GM19240 (cell line): ENCODE data around the gene NSG1.

ENCODE experiments used
- DNase-seq: peaks from one replicate; pipeline ENCODE4 v3.0.0; 2011; ENCODE audit warnings: low spot score; ENCODE audit not compliant: insufficient read length

NSG1 gene

GRCh38 chr4:4368809-4369580, 17.9 kb upstream of the NSG1 start:
- DNase-seq = no peak

- no peak for DNase-seq
Observed at GRCh38 chr4:4374388-4375098, 12.4 kb upstream of the NSG1 start.

DNA sequence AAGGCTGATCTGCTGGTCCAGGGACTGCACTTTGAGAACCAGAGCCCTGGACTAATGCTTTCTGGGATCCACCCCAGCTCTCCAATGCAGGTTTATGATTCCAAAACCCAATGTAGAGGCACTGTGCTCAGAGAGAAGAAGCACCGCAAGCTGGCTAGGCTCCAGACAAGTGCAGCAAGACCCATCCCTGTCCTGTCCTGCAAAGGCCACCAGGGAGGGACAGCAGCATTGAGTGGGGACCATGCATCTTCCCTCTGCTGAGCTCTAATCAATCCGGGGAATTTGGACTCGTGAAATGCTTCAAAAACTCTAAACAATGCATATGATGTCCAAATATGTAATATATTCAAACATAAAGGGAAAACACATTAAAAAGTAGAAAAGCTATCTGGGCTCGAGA, 10.8 kb upstream of the NSG1 start:
- no peak for DNase-seq

DNA sequence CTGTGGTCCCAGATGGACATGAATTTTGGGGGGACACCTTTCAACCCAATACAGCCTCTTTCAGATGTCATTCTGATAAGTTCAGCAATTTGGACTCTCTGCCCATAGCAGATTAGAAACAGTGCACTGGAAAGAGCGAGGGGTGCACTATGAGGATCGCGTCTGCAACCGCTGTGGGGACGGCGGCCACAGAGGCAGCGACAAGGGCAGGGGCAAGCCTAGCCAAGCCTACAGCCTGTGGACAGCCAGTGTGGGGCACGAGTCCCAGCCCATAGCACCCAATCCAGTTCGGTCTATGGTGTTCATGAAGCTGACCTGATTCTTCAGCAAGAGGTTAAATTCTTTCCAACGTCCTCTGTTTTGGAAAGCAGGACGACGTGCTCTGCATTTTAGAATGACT, 9.7 kb upstream of the NSG1 start:
- DNase-seq = no peak

DNA sequence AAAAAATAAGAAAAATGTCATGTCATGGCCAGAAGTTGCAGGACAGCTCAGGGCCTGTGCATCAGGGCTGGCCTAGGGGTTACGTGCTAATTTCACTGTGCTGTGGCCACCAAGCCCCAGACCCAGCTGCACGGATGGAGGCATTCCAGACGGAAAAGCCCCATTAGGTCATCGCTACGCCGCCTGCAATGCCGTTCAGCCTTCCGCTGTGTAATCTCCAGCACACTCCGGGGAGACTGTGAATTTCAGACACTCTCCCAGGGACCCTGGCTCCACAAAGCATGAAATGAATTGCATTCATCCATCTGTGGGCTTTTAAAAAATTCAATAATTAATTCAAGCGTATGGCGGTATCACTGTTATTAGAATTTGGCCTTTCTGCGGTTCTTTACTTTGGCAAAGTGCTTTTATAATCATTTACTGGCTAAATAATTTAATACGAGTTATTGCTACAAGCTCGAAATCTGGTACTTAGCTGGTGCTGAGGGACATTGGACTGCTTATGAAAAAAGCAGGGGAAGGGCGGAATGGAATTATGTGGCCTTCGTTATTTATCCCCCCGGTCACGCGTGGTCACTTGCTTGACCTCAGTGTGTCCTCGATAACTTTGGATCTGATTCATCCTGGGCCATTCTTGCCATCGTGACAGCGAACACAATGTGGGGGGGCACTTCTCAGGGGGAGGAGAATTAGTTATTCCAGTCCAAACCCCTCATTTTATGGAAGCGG, 9.0 kb upstream of the NSG1 start:
- no peak for DNase-seq

DNA sequence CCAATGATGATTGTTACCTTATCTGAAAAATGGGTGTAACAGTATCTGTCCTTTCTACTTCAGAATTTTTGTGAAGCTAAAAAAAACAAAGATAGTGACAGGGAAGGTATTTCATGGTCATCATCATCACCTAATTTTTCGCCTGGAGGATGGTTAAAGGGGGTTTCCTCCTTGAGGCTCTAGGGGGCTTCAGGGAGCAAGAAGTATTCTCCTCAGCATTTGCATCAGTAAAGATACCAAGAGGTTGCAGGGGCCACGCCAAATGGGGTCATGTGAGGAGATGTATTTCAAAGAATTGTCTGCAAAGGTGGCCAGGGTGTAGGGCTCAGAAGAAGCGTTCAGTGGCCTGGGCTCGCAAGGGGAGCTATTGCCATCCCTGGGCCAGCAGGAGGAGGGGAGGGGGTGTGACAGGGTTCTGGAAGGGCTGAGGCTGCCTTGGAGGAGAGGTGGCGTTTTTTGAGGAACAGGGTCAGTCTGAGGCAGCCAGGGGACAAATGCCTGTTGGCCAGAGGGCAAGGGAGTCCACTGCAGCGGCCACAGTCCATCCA, 7.3 kb upstream of the NSG1 start:
- no peak for DNase-seq

- no peak for DNase-seq
Observed at GRCh38 chr4:4383085-4383484, 3.8 kb upstream of the NSG1 start.

DNA sequence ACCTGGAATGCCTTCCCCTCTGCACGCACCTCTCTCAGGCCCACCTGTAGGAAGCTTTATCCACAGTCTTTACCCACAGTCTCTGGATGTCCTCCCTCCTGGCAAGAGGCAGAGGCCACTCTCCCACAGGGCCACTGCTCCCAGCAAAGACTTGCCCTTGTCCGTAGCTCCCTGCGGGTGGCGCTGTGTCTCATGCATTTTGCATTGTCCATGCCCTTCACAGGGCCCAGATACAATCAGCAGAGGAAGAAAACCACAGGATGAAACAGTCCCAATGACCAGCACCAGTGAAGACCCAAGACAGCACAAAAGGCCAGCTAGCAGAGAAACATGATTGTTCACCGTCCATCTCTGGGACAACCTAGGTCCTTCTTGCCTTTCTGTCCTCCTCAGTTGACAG, 2.1 kb upstream of the NSG1 start:
- DNase-seq = no peak

GRCh38 chr4:4385729-4386295, 1.1 kb upstream of the NSG1 start:
- DNase-seq = no peak

- no peak for DNase-seq
Observed at GRCh38 chr4:4386296-4386735, 586 bp upstream of the NSG1 start.

DNA sequence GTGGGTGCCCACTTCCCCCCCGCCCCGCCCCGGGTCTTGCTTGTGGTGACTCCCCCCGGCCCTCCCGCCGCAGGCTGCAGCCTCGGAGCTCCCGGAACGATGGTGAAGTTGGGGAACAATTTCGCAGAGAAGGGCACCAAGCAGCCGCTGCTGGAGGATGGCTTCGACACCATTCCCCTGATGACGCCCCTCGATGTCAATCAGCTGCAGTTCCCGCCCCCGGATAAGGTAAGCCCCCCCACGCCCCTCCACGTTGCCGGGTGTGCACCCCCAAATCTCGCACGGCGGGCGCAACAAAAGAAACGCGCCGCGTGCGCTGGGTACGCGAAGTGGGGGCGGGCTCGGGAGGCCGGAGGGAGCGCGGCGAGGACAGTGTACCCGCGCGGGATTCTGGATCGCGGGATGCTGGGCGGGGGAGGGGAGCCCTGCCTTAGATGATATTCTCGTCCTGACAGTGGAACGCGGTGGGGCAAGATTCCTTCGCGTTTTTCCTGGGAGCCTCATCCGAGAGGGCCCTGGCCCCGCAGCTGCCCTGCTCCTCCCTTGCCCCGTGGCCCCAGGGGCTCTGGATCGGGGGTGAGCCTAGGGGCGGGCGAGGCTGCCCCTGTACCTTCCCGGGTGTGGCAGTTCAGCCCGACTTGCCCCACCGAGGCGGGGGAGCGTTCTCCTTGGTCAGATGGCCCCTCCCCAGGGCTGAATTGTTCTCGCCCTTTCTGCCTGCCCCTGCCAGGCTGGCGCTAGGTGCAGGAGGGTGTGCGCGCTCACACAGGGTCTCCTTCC, 819 bp downstream of the NSG1 start:
- DNase-seq = no peak

- no peak for DNase-seq
Observed at GRCh38 chr4:4388311-4388790, 1.4 kb downstream of the NSG1 start.

- no peak for DNase-seq
Observed at GRCh38 chr4:4388836-4389575, 2.1 kb downstream of the NSG1 start.

DNA sequence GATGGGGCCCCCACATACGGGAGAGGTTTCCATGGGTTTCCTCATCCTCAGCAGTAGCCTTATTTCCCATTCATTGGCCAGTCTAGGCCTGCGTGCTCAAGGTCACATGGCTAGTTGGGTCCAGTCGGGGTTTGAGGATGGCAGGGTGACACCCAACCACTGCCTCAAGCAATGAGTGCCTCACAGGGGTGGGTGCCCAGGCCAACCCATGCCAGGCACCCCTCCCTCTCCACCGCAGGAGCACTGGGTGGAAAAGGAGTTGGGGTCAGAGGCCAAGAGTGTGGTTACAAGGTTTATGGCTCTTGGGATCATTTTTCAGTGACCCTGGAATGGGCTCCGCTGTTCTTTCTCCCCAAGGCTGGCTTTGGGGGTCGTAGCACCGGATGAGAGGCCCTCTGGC, 3.1 kb downstream of the NSG1 start:
- no peak for DNase-seq

DNA sequence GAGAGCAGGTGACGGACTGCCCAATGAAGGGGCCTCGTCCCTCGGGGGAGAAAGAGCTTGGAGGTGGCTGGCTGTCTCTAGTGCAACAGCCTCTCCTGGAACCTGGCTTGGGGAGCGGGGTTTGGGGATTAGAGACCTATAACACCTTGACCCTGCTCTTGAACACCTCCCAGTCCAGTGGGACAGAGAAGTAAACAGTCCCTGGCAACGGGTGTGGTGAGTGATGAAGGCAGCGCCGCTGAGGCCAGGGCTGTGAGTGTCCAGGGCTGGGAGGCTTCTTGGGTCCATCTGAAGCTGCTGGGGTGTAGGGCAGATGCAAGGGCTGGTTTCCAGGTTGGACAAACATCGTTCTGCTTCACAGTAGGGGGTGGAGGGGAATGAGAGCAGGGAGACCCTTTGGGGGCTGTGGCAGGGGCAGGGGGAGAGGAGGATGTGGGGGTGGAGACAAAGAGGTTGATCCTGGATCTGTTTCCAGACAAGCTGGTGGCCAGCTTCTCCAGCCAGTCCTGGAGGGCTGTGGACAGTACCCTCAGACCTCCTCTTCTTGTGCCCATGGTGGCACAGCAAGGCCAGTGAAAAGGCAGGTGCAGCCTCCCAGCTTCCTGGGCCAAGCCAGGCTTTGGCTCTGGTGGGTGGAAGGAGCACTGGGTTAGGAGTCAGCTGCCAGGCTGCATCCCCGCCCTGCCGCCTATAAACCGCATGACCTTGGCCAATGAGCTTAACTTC, 3.8 kb downstream of the NSG1 start:
- no peak for DNase-seq

GRCh38 chr4:4391866-4392265, 5.0 kb downstream of the NSG1 start:
- no peak for DNase-seq

- DNase-seq = no peak
Observed at GRCh38 chr4:4392501-4393183, 5.7 kb downstream of the NSG1 start.

DNA sequence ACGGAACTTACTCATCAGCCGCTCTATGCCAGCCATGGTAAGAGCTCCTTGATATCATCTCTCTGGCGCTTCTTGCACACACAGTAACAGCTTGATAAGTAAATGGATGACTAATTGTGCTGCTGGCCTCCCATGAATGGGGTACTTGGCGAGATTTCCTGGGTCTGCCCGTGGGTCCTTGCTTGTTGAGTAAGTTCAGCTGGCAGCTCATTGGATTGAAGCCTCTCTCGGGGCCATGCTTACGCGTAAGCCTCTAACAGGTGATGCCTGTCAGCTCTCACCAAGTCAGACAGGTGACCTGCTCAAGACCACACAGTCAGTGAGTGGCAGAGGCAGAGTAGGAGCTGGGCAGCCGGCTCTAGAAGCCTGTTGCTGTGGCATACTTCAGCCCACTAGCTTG, 7.7 kb downstream of the NSG1 start:
- no peak for DNase-seq

DNA sequence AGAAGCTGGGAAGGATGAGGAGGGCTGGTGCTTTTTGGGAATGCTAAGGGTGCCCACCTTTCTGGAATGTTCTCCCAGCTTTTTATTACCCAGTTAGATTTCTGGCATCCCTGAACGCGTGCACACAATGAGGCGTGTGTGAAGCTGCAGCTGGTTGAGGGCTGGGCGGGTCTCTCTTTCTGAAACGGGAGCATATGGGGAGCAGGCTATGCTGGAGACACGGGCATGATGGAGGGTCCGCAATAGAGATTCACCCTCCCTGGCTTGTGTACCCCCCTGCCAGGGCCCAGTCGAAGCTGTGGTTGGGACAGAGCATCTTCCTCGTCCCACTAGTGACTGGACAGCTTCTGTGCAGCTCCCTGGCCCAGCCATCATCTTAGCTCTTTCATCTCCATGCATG, 8.5 kb downstream of the NSG1 start:
- no peak for DNase-seq
